HEK293T (cell line): ENCODE results near the gene LSS.

Experiments used
- ARNT ChIP-seq: fragments of 450-650 bp; IDR thresholded peaks from 2 replicates; pipeline ENCODE4 v1.6.1; 2017; ENCODE audit warnings: mild to moderate bottlenecking
- BHLHE40 ChIP-seq: fragments of 450-650 bp; IDR thresholded peaks from 2 replicates; pipeline ENCODE4 v1.6.1; 2016; ENCODE audit warnings: mild to moderate bottlenecking, moderate library complexity, borderline replicate concordance
- CTBP1 ChIP-seq: fragments of 450-650 bp; IDR thresholded peaks from 2 replicates; pipeline ENCODE4 v1.6.1; 2016; ENCODE audit warnings: borderline replicate concordance
- ELF4 ChIP-seq: fragments of 450-650 bp; IDR thresholded peaks from 2 replicates; pipeline ENCODE4 v1.6.1; 2017; ENCODE audit warnings: antibody characterized with exemption
- FOXA1 ChIP-seq: fragments of 450-650 bp; IDR thresholded peaks from 2 replicates; pipeline ENCODE4 v1.6.1; 2016; ENCODE audit warnings: mild to moderate bottlenecking
- HDGF ChIP-seq: fragments of 450-650 bp; IDR thresholded peaks from 2 replicates; pipeline ENCODE4 v1.6.1; 2017; ENCODE audit warnings: antibody characterized with exemption, borderline replicate concordance
- LEF1 ChIP-seq: fragments of 450-650 bp; IDR thresholded peaks from 2 replicates; pipeline ENCODE4 v1.6.1; 2017; ENCODE audit warnings: mild to moderate bottlenecking, borderline replicate concordance
- NFRKB ChIP-seq: fragments of 450-650 bp; IDR thresholded peaks from 2 replicates; pipeline ENCODE4 v1.6.1; 2016; ENCODE audit warnings: mild to moderate bottlenecking, moderate library complexity
- PKNOX1 ChIP-seq: fragments of 450-650 bp; IDR thresholded peaks from 2 replicates; pipeline ENCODE4 v1.6.1; 2016
- SP1 ChIP-seq: fragments of 450-650 bp; IDR thresholded peaks from 2 replicates; pipeline ENCODE4 v1.6.1; 2017
- SUZ12 ChIP-seq: fragments of 450-650 bp; IDR thresholded peaks from 2 replicates; pipeline ENCODE4 v1.6.1; 2016; ENCODE audit warnings: mild to moderate bottlenecking
- TARDBP ChIP-seq: fragments of 450-650 bp; IDR thresholded peaks from 2 replicates; pipeline ENCODE4 v1.6.1; 2016
- ZNF384 ChIP-seq: fragments of 450-650 bp; IDR thresholded peaks from 2 replicates; pipeline ENCODE4 v1.6.1; 2016

DNA sequence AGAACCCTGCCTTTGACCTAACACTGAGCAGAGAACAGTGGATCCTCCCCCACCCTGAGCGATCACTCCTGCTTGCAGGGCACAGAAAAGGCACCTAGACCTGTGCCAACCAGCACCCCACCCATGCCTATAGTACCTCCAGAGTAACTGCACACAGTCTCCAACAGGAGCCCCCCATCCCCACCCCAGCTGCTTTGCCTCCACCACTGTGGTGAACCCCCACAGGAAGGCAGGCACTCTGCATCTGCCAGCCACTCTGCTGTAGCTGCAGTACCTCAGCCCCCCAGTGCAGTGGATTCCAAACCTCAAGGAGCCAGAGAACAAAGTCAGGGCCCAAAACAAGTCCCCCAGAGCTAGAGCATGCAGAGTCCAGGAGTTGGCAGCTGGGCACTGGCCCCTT, 55.0 kb downstream of the LSS start:
- TF ChIP-seq TARDBP, result no peak
- TF ChIP-seq PKNOX1, result no peak
- no peak for TF ChIP-seq FOXA1
- TF ChIP-seq HDGF, result no peak
- TF ChIP-seq CTBP1, result no peak
- no peak for TF ChIP-seq SUZ12
- TF ChIP-seq SP1, result no peak
- no peak for TF ChIP-seq LEF1
- no peak for TF ChIP-seq ARNT
- TF ChIP-seq ZNF384, result no peak
- no peak for TF ChIP-seq NFRKB
- TF ChIP-seq BHLHE40, result no peak
- TF ChIP-seq ELF4, result no peak
